Keratinocyte (primary cell): Measurements from ENCODE around the gene KIF21A. TPM values are rescaled to one million over a fixed set of nuclear protein-coding genes. Genes with fewer than 3 reads are reported as not detected.

ENCODE experiments used
- DNase-seq: peaks from one replicate; pipeline ENCODE4 v3.0.0-alpha.2; 2011; ENCODE audit warnings: low read depth, missing footprints, low spot score
- FAIRE-seq: peaks from 2 replicates; lab custom pipeline; 2011; peaks lifted over from hg19 to GRCh38; lab: Jason Lieb, UNC
- H2AFZ ChIP-seq: 2 replicates; pipeline ENCODE4 v1.6.0; 2012; ENCODE audit warnings: low read length, control low read depth, inconsistent platforms; ENCODE audit not compliant: control insufficient read depth
- H3K27ac ChIP-seq: 2 replicates; pipeline ENCODE4 v1.5.1; 2011; ENCODE audit warnings: low read length; ENCODE audit not compliant: control insufficient read depth, insufficient read depth
- H3K27me3 ChIP-seq: 3 replicates; pipeline ENCODE4 v1.6.0; 2011; ENCODE audit warnings: low read length; ENCODE audit not compliant: control insufficient read depth, insufficient read depth; ENCODE audit errors: extremely low read depth
- H3K36me3 ChIP-seq, 2 experiments: 2 replicates in 1 of 2; 3 replicates in 1 of 2; pipeline ENCODE4 v1.5.1; 2011; ENCODE audit warnings: low read length in 2 of 2, mild to moderate bottlenecking in 1 of 2; ENCODE audit not compliant: control insufficient read depth in 2 of 2, insufficient read depth in 2 of 2; ENCODE audit errors: extremely low read depth in 1 of 2
- H3K4me1 ChIP-seq: 3 replicates; pipeline ENCODE4 v1.5.1; 2011; ENCODE audit warnings: low read length; ENCODE audit not compliant: control insufficient read depth, insufficient read depth; ENCODE audit errors: extremely low read depth
- H3K4me2 ChIP-seq: 3 replicates; pipeline ENCODE4 v1.6.0; 2011; ENCODE audit warnings: low read depth, low read length; ENCODE audit not compliant: control insufficient read depth, insufficient read depth; ENCODE audit errors: extremely low read depth
- H3K4me3 ChIP-seq, 3 experiments: fragments of 200-600 bp in 1 of 3; sonication (generic) in 1 of 3; 2 replicates in 2 of 3; 3 replicates in 1 of 3; pipeline ENCODE4 v1.5.1; 2011 to 2016; ENCODE audit warnings: low read length in 3 of 3, mild to moderate bottlenecking in 3 of 3, control low read depth in 2 of 3, inconsistent platforms in 1 of 3, low read depth in 1 of 3, mixed read lengths in 1 of 3, mixed run types in 1 of 3, moderate library complexity in 1 of 3; ENCODE audit not compliant: control insufficient read depth in 2 of 3, insufficient read depth in 2 of 3; ENCODE audit errors: extremely low read depth in 1 of 3
- H3K79me2 ChIP-seq: 2 replicates; pipeline ENCODE4 v1.6.0; 2012; ENCODE audit warnings: low read length; ENCODE audit not compliant: control insufficient read depth, insufficient read depth
- H3K9ac ChIP-seq: 3 replicates; pipeline ENCODE4 v1.6.0; 2011; ENCODE audit warnings: low read length; ENCODE audit not compliant: control insufficient read depth, insufficient read depth; ENCODE audit errors: extremely low read depth
- H3K9me1 ChIP-seq: 3 replicates; pipeline ENCODE4 v1.6.0; 2011; ENCODE audit warnings: low read length; ENCODE audit not compliant: control insufficient read depth, insufficient read depth; ENCODE audit errors: extremely low read depth
- H3K9me3 ChIP-seq: 2 replicates; pipeline ENCODE4 v1.5.1; 2012; ENCODE audit warnings: low read depth, low read length; ENCODE audit not compliant: control insufficient read depth
- H4K20me1 ChIP-seq: 3 replicates; pipeline ENCODE4 v1.6.0; 2011; ENCODE audit warnings: low read length; ENCODE audit not compliant: control insufficient read depth, insufficient read depth; ENCODE audit errors: extremely low read depth
- EZH2 ChIP-seq: IDR thresholded peaks from one replicate; pipeline ENCODE4 v1.6.1; 2012; ENCODE audit warnings: inconsistent platforms, mild to moderate bottlenecking, low read length, moderate library complexity
- dilution Hi-C: fragments of 300-500 bp; cut with MboI; formaldehyde crosslinking; loops from one replicate; pipeline ENCODE4 v1.7.0; 2020; ENCODE audit warnings: low sequenced_read_pairs; ENCODE audit not compliant: extremely low pct_ligation_motif_present
- polyA plus RNA-seq, 5 experiments: library from polyadenylated mRNA; depleted of rRNA in 3 of 5; stranded (reverse) in 3 of 5; stranded (forward) in 1 of 5; unstranded in 1 of 5; fragments of >200 nt; gene quantifications; 1 replicate in 1 of 5; 2 replicates in 3 of 5; 3 replicates in 1 of 5; pipeline versions ENCODE4 v1.2.1 to v1.2.3, GENCODE V29; 2011 to 2012; ENCODE audit warnings: missing spikeins in 2 of 5, low read depth in 1 of 5, low replicate concordance in 1 of 5
- TF ChIP-seq, protein P1 (sequence below), 3 experiments: IDR thresholded peaks in 1 of 3; conservative IDR thresholded peaks in 1 of 3; optimal IDR thresholded peaks in 1 of 3; 2 replicates in 2 of 3; 3 replicates in 1 of 3; pipeline versions ENCODE3 to v1.5.1; 2011; ENCODE audit warnings: low read length in 3 of 3, mild to moderate bottlenecking in 3 of 3, moderate library complexity in 2 of 3, control low read depth in 1 of 3, inconsistent platforms in 1 of 3; ENCODE audit not compliant: insufficient read depth in 2 of 3; ENCODE audit errors: extremely low read depth in 1 of 3

KIF21A gene
- polyA plus RNA-seq, 1 donor (not counting 4 experiments of a cell fraction or from before 2014, with no cell fraction given) = 27.5 TPM

DNA sequence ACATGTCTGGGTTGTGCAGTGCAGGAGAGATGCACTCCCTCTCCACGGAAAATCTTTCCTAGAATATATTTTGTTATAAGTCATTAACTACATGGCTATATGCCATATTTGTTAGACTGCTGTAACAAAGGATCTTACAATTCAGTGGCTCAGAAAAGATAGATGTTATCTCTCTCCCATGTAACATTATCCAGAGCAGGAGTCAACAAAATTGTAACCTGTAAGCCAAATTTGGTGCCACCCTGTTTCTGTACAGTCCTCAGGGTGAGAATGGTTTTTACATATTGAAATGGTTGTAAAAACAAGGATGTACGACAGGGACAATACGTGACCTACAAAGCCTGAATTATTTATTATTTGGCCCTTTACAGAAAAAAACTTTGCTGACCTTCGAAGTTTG is 155.5 kb downstream of the KIF21A start:
- DNase-seq = no peak
- no peaks in the 10 kb centered on the region for H3K79me2 ChIP-seq
- dilution Hi-C loops = no loop called here
- H3K4me2 ChIP-seq = no peak overlapping the region
- H2AFZ ChIP-seq = no peak overlapping the region
- TF ChIP-seq EZH2 = no peak
- TF ChIP-seq, protein P1, sequence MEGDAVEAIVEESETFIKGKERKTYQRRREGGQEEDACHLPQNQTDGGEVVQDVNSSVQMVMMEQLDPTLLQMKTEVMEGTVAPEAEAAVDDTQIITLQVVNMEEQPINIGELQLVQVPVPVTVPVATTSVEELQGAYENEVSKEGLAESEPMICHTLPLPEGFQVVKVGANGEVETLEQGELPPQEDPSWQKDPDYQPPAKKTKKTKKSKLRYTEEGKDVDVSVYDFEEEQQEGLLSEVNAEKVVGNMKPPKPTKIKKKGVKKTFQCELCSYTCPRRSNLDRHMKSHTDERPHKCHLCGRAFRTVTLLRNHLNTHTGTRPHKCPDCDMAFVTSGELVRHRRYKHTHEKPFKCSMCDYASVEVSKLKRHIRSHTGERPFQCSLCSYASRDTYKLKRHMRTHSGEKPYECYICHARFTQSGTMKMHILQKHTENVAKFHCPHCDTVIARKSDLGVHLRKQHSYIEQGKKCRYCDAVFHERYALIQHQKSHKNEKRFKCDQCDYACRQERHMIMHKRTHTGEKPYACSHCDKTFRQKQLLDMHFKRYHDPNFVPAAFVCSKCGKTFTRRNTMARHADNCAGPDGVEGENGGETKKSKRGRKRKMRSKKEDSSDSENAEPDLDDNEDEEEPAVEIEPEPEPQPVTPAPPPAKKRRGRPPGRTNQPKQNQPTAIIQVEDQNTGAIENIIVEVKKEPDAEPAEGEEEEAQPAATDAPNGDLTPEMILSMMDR (optimal IDR thresholded peaks at IDR 0.05 in 1 of 3, IDR thresholded peaks at IDR 0.05 in 1 of 3, conservative IDR thresholded peaks at IDR 0.05 in 1 of 3; ENCODE audit: extremely low read depth in 1 of 3, insufficient read depth in 2 of 3, low read length in 3 of 3) = no peak
- H3K4me3 ChIP-seq = no peak overlapping the region
- H3K9me3 ChIP-seq = no peaks in the 10 kb centered on the region
- H3K4me1 ChIP-seq = no peaks in the 10 kb centered on the region
- H3K27ac ChIP-seq = no peak overlapping the region
- no peak for FAIRE-seq
- H3K9me1 ChIP-seq = no peaks in the 10 kb centered on the region
- no peak overlapping the region for H3K9ac ChIP-seq
- H3K36me3 ChIP-seq = no peaks in the 10 kb centered on the region
- H3K27me3 ChIP-seq = no peaks in the 10 kb centered on the region
- H4K20me1 ChIP-seq = no peaks in the 10 kb centered on the region

DNA sequence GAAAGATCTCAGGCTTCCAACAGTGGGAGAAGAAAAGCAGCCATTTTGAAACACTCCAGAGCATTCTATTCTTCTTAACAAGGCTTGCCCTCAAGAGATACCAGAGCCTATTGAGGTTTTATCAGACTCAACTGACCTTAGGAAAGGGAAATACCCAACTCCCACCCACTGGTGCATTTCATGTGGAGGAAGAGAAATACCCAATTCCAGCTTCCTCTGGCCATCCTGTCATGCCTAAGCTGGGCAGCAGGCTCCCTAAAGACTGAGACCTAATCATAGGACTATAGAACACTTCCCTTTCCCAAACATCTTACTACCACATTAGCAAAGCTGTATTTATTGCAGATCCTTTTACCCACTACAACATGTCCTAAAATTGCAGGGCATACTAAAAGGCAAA is 164.5 kb downstream of the KIF21A start:
- no peaks in the 10 kb centered on the region for H4K20me1 ChIP-seq
- H3K9ac ChIP-seq = no peak overlapping the region
- H3K27ac ChIP-seq = no peak overlapping the region
- H3K36me3 ChIP-seq = no peaks in the 10 kb centered on the region
- TF ChIP-seq, protein P1 (optimal IDR thresholded peaks at IDR 0.05 in 1 of 3, IDR thresholded peaks at IDR 0.05 in 1 of 3, conservative IDR thresholded peaks at IDR 0.05 in 1 of 3; ENCODE audit: extremely low read depth in 1 of 3, insufficient read depth in 2 of 3, low read length in 3 of 3) = no peak
- no peak for TF ChIP-seq EZH2
- DNase-seq (no peak), FAIRE-seq (no peak)
- dilution Hi-C loops = no loop called here
- H3K9me1 ChIP-seq = no peaks in the 10 kb centered on the region
- H2AFZ ChIP-seq = no peak overlapping the region
- no peak overlapping the region for H3K4me3 ChIP-seq
- no peak overlapping the region for H3K4me2 ChIP-seq
- no peaks in the 10 kb centered on the region for H3K27me3 ChIP-seq
- H3K79me2 ChIP-seq = no peaks in the 10 kb centered on the region
- no peaks in the 10 kb centered on the region for H3K4me1 ChIP-seq
- H3K9me3 ChIP-seq = no peaks in the 10 kb centered on the region
